Ascending aorta (tissue), 2 donors: ENCODE measurements around the gene SLC14A1. TPM values are rescaled to one million over a fixed set of nuclear protein-coding genes. Genes with fewer than 3 reads are reported as not detected.

Source experiments
- DNase-seq, 2 donors: peaks; one replicate each; pipeline ENCODE4 v3.0.0-alpha.2; 2019; ENCODE audit warnings: low spot score in 2 of 2
- H3K27ac ChIP-seq, 2 donors: fragments of 200-600 bp; sonication (generic); one replicate each; pipeline ENCODE4 v1.5.1; 2016 to 2017; ENCODE audit warnings: mild to moderate bottlenecking in 1 of 2
- H3K27me3 ChIP-seq: fragments of 200-600 bp; sonication (generic); one replicate; pipeline ENCODE4 v1.5.1; 2017
- H3K36me3 ChIP-seq, 2 donors: fragments of 200-600 bp; sonication (generic); one replicate each; pipeline ENCODE4 v1.5.1; 2016
- H3K4me1 ChIP-seq, 2 donors: fragments of 200-600 bp; sonication (generic); one replicate each; pipeline ENCODE4 v1.5.1; 2016 to 2017; ENCODE audit warnings: mild to moderate bottlenecking in 1 of 2
- H3K4me3 ChIP-seq, 2 donors: fragments of 200-600 bp; sonication (generic); one replicate each; pipeline ENCODE4 v1.5.1; 2016 to 2017; ENCODE audit warnings: mild to moderate bottlenecking in 1 of 2
- H3K9me3 ChIP-seq, 2 donors: fragments of 200-600 bp; sonication (generic); one replicate each; pipeline ENCODE4 v1.5.1; 2016
- CTCF ChIP-seq, 3 experiments: fragments of 200-600 bp in 2 of 3; fragments of 450-650 bp in 1 of 3; sonication (generic) in 2 of 3; IDR thresholded peaks; one replicate each; pipeline ENCODE4 v1.5.1; 2016 to 2019; ENCODE audit warnings: antibody characterized with exemption in 3 of 3, mild to moderate bottlenecking in 1 of 3, moderate library complexity in 1 of 3
- intact Hi-C: fragments of 100-400 bp; cut with DNase I; formaldehyde crosslinking; loops from one replicate; pipeline ENCODE4 v1.15.1; 2023
- total RNA-seq: library from RNA; depleted of rRNA; stranded (reverse); fragments of >200 nt; gene quantifications from one replicate; pipeline ENCODE4 v1.1.0, GENCODE V29; 2016

Gene SLC14A1
- total RNA-seq, 1 donor from 2014 or later, result 42.7 TPM

DNA sequence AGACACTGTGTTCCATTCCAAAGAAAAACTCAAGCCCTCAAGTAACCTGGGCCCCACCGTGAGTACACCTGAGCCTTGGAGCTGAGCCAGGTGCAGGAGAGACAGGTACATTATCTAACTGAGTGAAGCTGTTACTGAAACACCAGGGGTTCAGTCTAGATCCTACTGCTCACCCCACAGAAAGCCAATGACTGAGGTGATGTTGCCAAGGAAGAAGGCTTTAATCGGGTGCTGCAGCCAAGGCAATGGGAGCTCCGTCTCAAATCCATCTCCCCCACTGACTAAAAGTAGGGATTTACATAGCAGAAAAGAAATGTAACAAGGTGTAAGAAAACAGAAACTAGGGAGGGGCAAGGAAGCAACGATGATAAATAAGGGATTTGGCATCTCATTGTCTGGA is 15.2 kb upstream of the SLC14A1 start:
- Histone ChIP-seq H3K27ac (no peak overlapping the region), H3K9me3 (peaks cover 0 to 1% of the 10 kb centered on the region in 2 donors), H3K27me3 (no peaks in the 10 kb centered on the region), H3K4me1 (no peaks in the 10 kb centered on the region), H3K4me3 (no peak overlapping the region), H3K36me3 (no peaks in the 10 kb centered on the region)
- TF ChIP-seq CTCF (IDR thresholded peaks at IDR 0.05), result no peak
- intact Hi-C loops, result no loop called here
- DNase-seq, result no peak

GRCh38 chr18:45712061-45712460 is 11.9 kb upstream of the SLC14A1 start:
- intact Hi-C loops, result no loop called here
- Histone ChIP-seq H3K27me3 (no peaks in the 10 kb centered on the region), H3K36me3 (no peaks in the 10 kb centered on the region), H3K27ac (no peak overlapping the region), H3K9me3 (no peaks in the 10 kb centered on the region), H3K4me1 (no peaks in the 10 kb centered on the region), H3K4me3 (no peak overlapping the region)
- no peak for DNase-seq
- no peak for TF ChIP-seq CTCF (IDR thresholded peaks at IDR 0.05)

DNA sequence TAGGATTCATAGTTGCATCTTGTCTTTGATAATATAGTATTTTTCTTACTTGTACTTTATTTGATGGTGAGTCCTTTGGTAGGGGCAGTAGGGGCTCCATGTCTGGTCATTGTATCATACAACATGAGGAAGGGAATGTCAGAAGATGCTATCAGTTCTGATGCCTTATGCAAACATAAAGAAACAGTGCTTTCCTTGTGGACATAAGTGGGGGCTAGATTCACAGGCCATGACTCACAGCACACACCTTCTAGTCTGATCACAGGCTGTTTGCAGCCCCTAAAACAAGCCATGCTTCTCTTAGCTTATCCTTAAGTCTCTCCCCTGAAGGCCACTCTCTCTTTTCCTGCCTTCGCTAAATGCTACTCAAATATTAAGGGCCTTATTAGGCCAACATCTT is 10.7 kb upstream of the SLC14A1 start:
- Histone ChIP-seq H3K27ac (no peak overlapping the region), H3K4me3 (no peak overlapping the region), H3K9me3 (no peaks in the 10 kb centered on the region), H3K4me1 (no peaks in the 10 kb centered on the region), H3K36me3 (no peaks in the 10 kb centered on the region), H3K27me3 (no peaks in the 10 kb centered on the region)
- no peak for DNase-seq
- intact Hi-C loops, result no loop called here
- TF ChIP-seq CTCF (IDR thresholded peaks at IDR 0.05), result no peak

DNA sequence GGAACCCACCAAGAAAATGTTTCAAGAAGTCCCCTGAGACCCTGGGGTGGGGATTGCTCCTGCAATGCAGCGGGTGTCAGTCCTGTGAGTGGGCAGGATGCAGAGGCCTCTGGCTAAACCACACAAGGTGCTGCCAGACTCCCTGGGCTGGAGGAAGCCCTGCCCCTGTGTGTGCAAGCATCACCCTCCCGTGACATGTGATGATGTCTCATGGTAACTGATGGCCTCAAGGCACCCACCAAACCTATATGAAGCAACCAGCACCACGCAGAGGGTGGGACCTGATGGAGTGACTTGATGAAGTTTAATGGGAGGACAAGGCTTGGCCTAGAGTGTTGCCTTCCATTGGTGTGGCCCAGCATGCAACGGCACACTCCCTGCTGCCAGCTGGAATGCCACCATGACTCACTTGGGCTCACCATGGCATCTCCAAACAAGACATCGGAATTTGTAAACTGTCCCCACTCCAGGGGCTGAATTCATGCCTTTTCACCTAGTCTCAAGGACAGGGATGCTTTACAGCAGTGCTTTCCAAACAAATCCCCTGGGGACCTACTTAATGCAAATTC is 8.7 kb upstream of the SLC14A1 start:
- TF ChIP-seq CTCF (IDR thresholded peaks at IDR 0.05), result no peak
- Histone ChIP-seq H3K9me3 (no peaks in the 10 kb centered on the region), H3K4me1 (no peaks in the 10 kb centered on the region), H3K36me3 (no peaks in the 10 kb centered on the region), H3K27ac (no peak overlapping the region), H3K4me3 (no peak overlapping the region), H3K27me3 (no peaks in the 10 kb centered on the region)
- no peak for DNase-seq
- intact Hi-C loops, result no loop called here

DNA sequence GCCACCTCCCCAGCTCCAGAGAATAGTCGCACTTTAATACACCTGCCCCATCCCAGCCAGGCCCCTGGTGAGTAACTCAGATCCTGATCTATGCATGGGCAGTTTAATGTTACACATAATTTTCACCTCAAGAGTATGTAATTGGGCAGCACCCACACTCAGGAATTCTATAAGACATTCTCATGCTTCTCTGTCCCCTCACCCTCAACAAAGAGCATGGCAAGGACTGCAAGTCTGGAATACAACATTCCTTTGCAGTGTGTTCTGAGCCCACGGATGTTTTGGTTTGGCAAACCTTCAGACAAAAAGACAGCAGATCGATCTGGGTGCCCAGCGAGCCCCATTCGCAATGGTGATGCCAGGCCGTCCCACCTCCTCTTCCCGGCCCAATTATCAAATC is 4.9 kb upstream of the SLC14A1 start:
- H3K4me3 ChIP-seq, result no peak overlapping the region

More for the DNA sequence above, 4.9 kb upstream of the SLC14A1 start:
- intact Hi-C loops, result no loop called here
- Histone ChIP-seq H3K36me3 (no peaks in the 10 kb centered on the region), H3K9me3 (no peaks in the 10 kb centered on the region), H3K4me1 (peaks cover 3 to 4% of the 10 kb centered on the region in 2 donors), H3K27ac (no peak overlapping the region), H3K27me3 (no peaks in the 10 kb centered on the region)
- DNase-seq, result no peak
- TF ChIP-seq CTCF (IDR thresholded peaks at IDR 0.05), result no peak
